ENCODE data around the gene FN3K.

FN3K gene

GRCh38 chr17:82751171-82751570 is 15.8 kb downstream of the FN3K start:
- Mint-ChIP-seq H3K27me3 (ENCODE audit: low read depth, poor library complexity) (peaks cover 33% of the 10 kb centered on the region), H3K4me3 (peak overlapping the region; percentile 59), H3K27ac (no peak overlapping the region), H3K36me3 (ENCODE audit: low read depth) (peaks cover 34% of the 10 kb centered on the region), H3K9me3 (peaks cover 31% of the 10 kb centered on the region), H3K4me1 (peaks cover 38% of the 10 kb centered on the region)
- no peak for DNase-seq
- TF ChIP-seq CTCF (IDR thresholded peaks at IDR 0.05) = no peak

- peak; percentile 95 for DNase-seq
- no peak for TF ChIP-seq CTCF (IDR thresholded peaks at IDR 0.05)
- Mint-ChIP-seq H3K36me3 (ENCODE audit: low read depth) (peaks cover 32% of the 10 kb centered on the region), H3K9me3 (peaks cover 25% of the 10 kb centered on the region), H3K27ac (no peak within 1 kb of the TSS), H3K4me1 (peaks cover 42% of the 10 kb centered on the region), H3K4me3 (peak within 1 kb of the TSS; percentile 93), H3K27me3 (ENCODE audit: low read depth, poor library complexity) (peaks cover 33% of the 10 kb centered on the region)
Measured at GRCh38 chr17:82751571-82752370, 16.4 kb downstream of the FN3K start, which contains the start of gene TBCD. TBCD (plus strand) TSS chr17:82752065; CDS start chr17:82752194, 129 bp downstream.

- peak; percentile 60 for DNase-seq
- TF ChIP-seq CTCF (IDR thresholded peaks at IDR 0.05) = no peak
- Mint-ChIP-seq H3K9me3 (peaks cover 17% of the 10 kb centered on the region), H3K27ac (peak overlapping the region; percentile 51), H3K27me3 (ENCODE audit: low read depth, poor library complexity) (peaks cover 29% of the 10 kb centered on the region), H3K36me3 (ENCODE audit: low read depth) (peaks cover 29% of the 10 kb centered on the region), H3K4me1 (peaks cover 47% of the 10 kb centered on the region), H3K4me3 (peak overlapping the region; percentile 93)
Measured at GRCh38 chr17:82752371-82753200, 17.2 kb downstream of the FN3K start.

GRCh38 chr17:82753201-82753464 is 17.7 kb downstream of the FN3K start:
- peak overlapping the region; percentile 51 for H3K27ac Mint-ChIP-seq
- peaks cover 47% of the 10 kb centered on the region for H3K4me1 Mint-ChIP-seq
- H3K27me3 Mint-ChIP-seq (ENCODE audit: low read depth, poor library complexity) = peaks cover 25% of the 10 kb centered on the region
- peaks cover 11% of the 10 kb centered on the region for H3K9me3 Mint-ChIP-seq
- TF ChIP-seq CTCF (IDR thresholded peaks at IDR 0.05) = no peak
- H3K36me3 Mint-ChIP-seq (ENCODE audit: low read depth) = peaks cover 24% of the 10 kb centered on the region
- H3K4me3 Mint-ChIP-seq = peak overlapping the region; percentile 93
- DNase-seq = no peak

- peaks cover 16% of the 10 kb centered on the region for H3K36me3 Mint-ChIP-seq (ENCODE audit: low read depth)
- peaks cover 47% of the 10 kb centered on the region for H3K4me1 Mint-ChIP-seq
- no peak for TF ChIP-seq CTCF (IDR thresholded peaks at IDR 0.05)
- peak overlapping the region; percentile 93 for H3K4me3 Mint-ChIP-seq
- DNase-seq = peak; percentile 52
- H3K27ac Mint-ChIP-seq = peak overlapping the region; percentile 73
- H3K27me3 Mint-ChIP-seq (ENCODE audit: low read depth, poor library complexity) = peaks cover 15% of the 10 kb centered on the region
- H3K9me3 Mint-ChIP-seq = no peaks in the 10 kb centered on the region
Measured at GRCh38 chr17:82754297-82755208, 19.1 kb downstream of the FN3K start.
